ENCODE measurements around the gene TGFBR2.

GRCh38 chr3:30619318-30619717, 12.9 kb downstream of the TGFBR2 start:
- TF ChIP-seq CTCF (conservative IDR thresholded peaks at IDR 0.05; ENCODE audit: low read depth, low read length) = no peak
- TF ChIP-seq EZH2 (IDR thresholded peaks at IDR 0.05; ENCODE audit: low read length, unreplicated experiment) = no peak
- no peak for TF ChIP-seq EZH2phosphoT487 (IDR thresholded peaks at IDR 0.05; ENCODE audit: borderline replicate concordance, low read length)

Data from PC-3 (cell line).